ENCODE measurements around the gene PAAF1. TPM values are rescaled to one million over a fixed set of nuclear protein-coding genes. Genes with fewer than 3 reads are reported as not detected.
"Not testable (repeated sequence)": the region's sequence is repeated elsewhere in the genome, so short reads cannot be mapped to it uniquely, and the experiment has no call there.

Gene PAAF1
- total RNA-seq, 1 donor from 2014 or later, result 38.6 TPM

DNA sequence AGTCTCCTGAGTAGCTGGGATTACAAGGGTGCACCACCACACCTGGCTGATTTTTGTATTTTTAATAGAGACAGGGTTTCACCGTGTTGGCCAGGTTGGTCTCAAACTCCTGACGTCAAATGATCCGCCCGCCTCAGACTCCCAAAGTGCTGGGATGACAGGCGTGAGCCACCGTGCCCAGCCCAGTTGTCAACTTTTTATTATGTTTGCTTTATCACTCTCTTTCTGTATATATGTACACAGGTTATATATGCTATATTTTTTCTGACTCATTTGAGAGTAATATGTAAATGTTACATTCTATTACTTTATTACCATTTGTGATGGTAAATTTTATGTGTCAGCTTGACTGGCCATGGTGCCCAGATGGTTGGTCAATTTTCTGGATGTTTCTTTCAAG is 55.2 kb downstream of the PAAF1 start:
- no peaks in the 10 kb centered on the region for H3K9me3 ChIP-seq (ENCODE audit: low read depth)
- DNase-seq (ENCODE audit: low spot score), result no peak
- no peaks in the 10 kb centered on the region for H3K36me3 ChIP-seq
- no peak overlapping the region for H2AFZ ChIP-seq (replicated peaks)
- Mint-ChIP-seq H3K9me3 (no peaks in the 10 kb centered on the region), H3K4me3 (no peak overlapping the region), H3K27ac (no peak overlapping the region), H3K36me3 (peaks cover 20% of the 10 kb centered on the region), H3K27me3 (ENCODE audit: insufficient read depth, low read depth) (no peaks in the 10 kb centered on the region), H3K4me1 (peaks cover 9% of the 10 kb centered on the region)
- H3K4me2 ChIP-seq, result no peak overlapping the region
- TF ChIP-seq, protein P1, sequence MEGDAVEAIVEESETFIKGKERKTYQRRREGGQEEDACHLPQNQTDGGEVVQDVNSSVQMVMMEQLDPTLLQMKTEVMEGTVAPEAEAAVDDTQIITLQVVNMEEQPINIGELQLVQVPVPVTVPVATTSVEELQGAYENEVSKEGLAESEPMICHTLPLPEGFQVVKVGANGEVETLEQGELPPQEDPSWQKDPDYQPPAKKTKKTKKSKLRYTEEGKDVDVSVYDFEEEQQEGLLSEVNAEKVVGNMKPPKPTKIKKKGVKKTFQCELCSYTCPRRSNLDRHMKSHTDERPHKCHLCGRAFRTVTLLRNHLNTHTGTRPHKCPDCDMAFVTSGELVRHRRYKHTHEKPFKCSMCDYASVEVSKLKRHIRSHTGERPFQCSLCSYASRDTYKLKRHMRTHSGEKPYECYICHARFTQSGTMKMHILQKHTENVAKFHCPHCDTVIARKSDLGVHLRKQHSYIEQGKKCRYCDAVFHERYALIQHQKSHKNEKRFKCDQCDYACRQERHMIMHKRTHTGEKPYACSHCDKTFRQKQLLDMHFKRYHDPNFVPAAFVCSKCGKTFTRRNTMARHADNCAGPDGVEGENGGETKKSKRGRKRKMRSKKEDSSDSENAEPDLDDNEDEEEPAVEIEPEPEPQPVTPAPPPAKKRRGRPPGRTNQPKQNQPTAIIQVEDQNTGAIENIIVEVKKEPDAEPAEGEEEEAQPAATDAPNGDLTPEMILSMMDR (IDR thresholded peaks at IDR 0.05), result no peak
- no peak for TF ChIP-seq EZH2 (IDR thresholded peaks at IDR 0.05)
- TF ChIP-seq EZH2phosphoT487 (IDR thresholded peaks at IDR 0.05), result no peak
- H3K27ac ChIP-seq, result no peak overlapping the region
- H3K27me3 ChIP-seq, result no peaks in the 10 kb centered on the region
- H3F3A ChIP-seq (ENCODE audit: low read depth), result peaks cover 10% of the 10 kb centered on the region
- H3K4me3 ChIP-seq, result no peak overlapping the region
- H3K79me2 ChIP-seq (ENCODE audit: low read depth), result no peaks in the 10 kb centered on the region
- no peak overlapping the region for H3K9ac ChIP-seq
- H4K20me1 ChIP-seq (ENCODE audit: low read depth), result no peaks in the 10 kb centered on the region
- peaks cover 6% of the 10 kb centered on the region for H3K4me1 ChIP-seq

DNA sequence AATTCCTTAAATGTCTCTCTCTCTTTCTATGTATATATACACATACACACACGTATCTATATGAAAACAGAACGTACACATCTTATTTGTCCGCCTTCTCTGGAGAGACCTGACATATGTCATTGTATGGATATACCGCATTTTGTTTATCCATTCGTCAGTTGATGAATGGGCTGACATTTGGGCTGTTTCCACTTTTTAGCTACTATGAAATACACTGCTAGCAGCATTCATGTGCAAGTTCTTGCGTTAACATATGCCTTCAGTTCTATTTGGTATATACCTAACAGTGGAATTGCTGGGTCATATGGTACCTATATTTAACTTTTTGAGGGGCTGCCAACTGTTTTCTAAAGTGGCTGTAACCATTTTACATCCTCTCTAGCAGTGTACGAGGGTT is 56.0 kb downstream of the PAAF1 start:
- Histone ChIP-seq H2AFZ (replicated peaks) (no peak overlapping the region), H3K4me3 (no peak overlapping the region), H3K27ac (no peak overlapping the region), H3K27me3 (no peaks in the 10 kb centered on the region), H3F3A (ENCODE audit: low read depth) (peaks cover 10% of the 10 kb centered on the region), H4K20me1 (ENCODE audit: low read depth) (no peaks in the 10 kb centered on the region), H3K4me1 (peaks cover 6% of the 10 kb centered on the region), H3K36me3 (no peaks in the 10 kb centered on the region), H3K4me2 (no peak overlapping the region), H3K9ac (no peak overlapping the region), H3K9me3 (ENCODE audit: low read depth) (peaks cover under 1% of the 10 kb centered on the region), H3K79me2 (ENCODE audit: low read depth) (no peaks in the 10 kb centered on the region)
- no peaks in the 10 kb centered on the region for H3K9me3 Mint-ChIP-seq
- no peak overlapping the region for H3K4me3 Mint-ChIP-seq
- H3K4me1 Mint-ChIP-seq, result peaks cover 9% of the 10 kb centered on the region
- H3K27me3 Mint-ChIP-seq (ENCODE audit: insufficient read depth, low read depth), result no peaks in the 10 kb centered on the region
- H3K27ac Mint-ChIP-seq, result no peak overlapping the region
- TF ChIP-seq EZH2phosphoT487 (IDR thresholded peaks at IDR 0.05) (no peak), EZH2 (IDR thresholded peaks at IDR 0.05) (no peak)
- TF ChIP-seq, protein P1 (IDR thresholded peaks at IDR 0.05), result no peak
- DNase-seq (ENCODE audit: low spot score), result no peak
- H3K36me3 Mint-ChIP-seq, result peaks cover 14% of the 10 kb centered on the region

DNA sequence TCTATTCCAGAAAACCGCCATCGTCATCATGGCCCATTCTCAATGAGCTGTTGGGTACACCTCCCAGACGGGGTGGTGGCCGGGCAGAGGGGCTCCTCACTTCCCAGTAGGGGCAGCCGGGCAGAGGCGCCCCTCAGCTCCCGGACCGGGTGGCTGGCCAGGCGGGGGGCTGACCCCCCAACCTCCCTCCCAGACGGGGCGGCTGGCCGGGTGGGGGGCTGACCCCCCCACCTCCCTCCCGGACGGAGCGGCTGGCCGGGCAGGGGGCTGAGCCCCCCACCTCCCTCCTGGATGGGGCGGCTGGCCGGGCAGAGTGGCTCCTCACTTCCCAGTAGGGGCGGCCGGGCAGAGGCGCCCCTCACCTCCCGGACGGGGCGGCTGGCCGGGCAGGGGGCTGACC is 59.2 kb downstream of the PAAF1 start:
- peaks cover 15% of the 10 kb centered on the region for H3K36me3 Mint-ChIP-seq
- not testable (repeated sequence) for H2AFZ ChIP-seq (replicated peaks); H3K9me3 ChIP-seq (ENCODE audit: low read depth); H3K27ac Mint-ChIP-seq; H3K36me3 ChIP-seq; H3K27ac ChIP-seq; H3K4me1 Mint-ChIP-seq; H3K4me1 ChIP-seq; H3F3A ChIP-seq (ENCODE audit: low read depth); H3K4me3 Mint-ChIP-seq; H3K9me3 Mint-ChIP-seq; H3K27me3 ChIP-seq; H3K9ac ChIP-seq; DNase-seq (ENCODE audit: low spot score); H3K4me2 ChIP-seq; H3K79me2 ChIP-seq (ENCODE audit: low read depth); H3K4me3 ChIP-seq; H4K20me1 ChIP-seq (ENCODE audit: low read depth); H3K27me3 Mint-ChIP-seq (ENCODE audit: insufficient read depth, low read depth)

DNA sequence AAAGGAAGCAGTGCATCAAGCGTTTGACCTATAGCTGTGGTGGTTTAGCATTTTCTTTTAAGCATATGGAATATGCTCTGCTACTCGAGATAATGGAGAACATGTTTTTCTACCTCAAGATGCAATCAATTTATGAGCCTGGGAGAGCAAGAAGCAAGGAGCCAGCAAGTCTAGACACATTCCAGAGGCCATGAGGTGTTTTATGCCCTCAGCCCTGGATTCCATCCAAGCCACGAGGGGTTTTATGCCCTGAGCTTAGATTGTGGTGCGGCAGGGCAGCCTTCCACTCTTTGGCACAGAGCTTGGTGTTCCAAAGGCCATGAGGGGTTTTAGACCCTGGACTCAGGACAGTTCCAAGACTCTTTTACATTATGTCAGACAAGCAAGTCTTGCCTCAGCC is 62.3 kb downstream of the PAAF1 start:
- H3K36me3 ChIP-seq, result no peaks in the 10 kb centered on the region
- peaks cover 4% of the 10 kb centered on the region for H3K27me3 Mint-ChIP-seq (ENCODE audit: insufficient read depth, low read depth)
- H3K9me3 Mint-ChIP-seq, result peaks cover 5% of the 10 kb centered on the region
- no peaks in the 10 kb centered on the region for H3F3A ChIP-seq (ENCODE audit: low read depth)
- H3K4me2 ChIP-seq, result no peak overlapping the region
- peaks cover 2% of the 10 kb centered on the region for H3K9me3 ChIP-seq (ENCODE audit: low read depth)
- H3K36me3 Mint-ChIP-seq, result peaks cover 13% of the 10 kb centered on the region
- no peaks in the 10 kb centered on the region for H3K4me1 ChIP-seq
- no peak overlapping the region for H3K27ac ChIP-seq
- H3K27me3 ChIP-seq, result no peaks in the 10 kb centered on the region
- no peak overlapping the region for H3K4me3 ChIP-seq
- DNase-seq (ENCODE audit: low spot score), result no peak
- H3K9ac ChIP-seq, result no peak overlapping the region
- no peaks in the 10 kb centered on the region for H4K20me1 ChIP-seq (ENCODE audit: low read depth)
- H2AFZ ChIP-seq (replicated peaks), result no peak overlapping the region
- no peaks in the 10 kb centered on the region for H3K4me1 Mint-ChIP-seq
- H3K4me3 Mint-ChIP-seq, result no peak overlapping the region
- H3K79me2 ChIP-seq (ENCODE audit: low read depth), result no peaks in the 10 kb centered on the region
- H3K27ac Mint-ChIP-seq, result no peak overlapping the region
- no peak for TF ChIP-seq EZH2 (IDR thresholded peaks at IDR 0.05)
- TF ChIP-seq EZH2phosphoT487 (IDR thresholded peaks at IDR 0.05), result no peak
- TF ChIP-seq, protein P1 (IDR thresholded peaks at IDR 0.05), result no peak
